Naive thymus-derived CD4-positive, alpha-beta T cell (primary cell): Measurements from ENCODE around the gene CCDC172. TPM values are rescaled to one million over a fixed set of nuclear protein-coding genes. Genes with fewer than 3 reads are reported as not detected.

Experiments
- ATAC-seq: fragments of 150-1000 bp; cut with Tn5 transposase; 2 replicates; pipeline ENCODE4 v1.10.0; 2021; ENCODE audit warnings: mild to moderate bottlenecking, moderate library complexity
- CTCF ChIA-PET: fragments of 350-600 bp; sonication (Branson Sonifier 250); formaldehyde crosslinking; loops from one replicate; lab custom pipeline; 2021; ENCODE audit warnings: antibody characterized with exemption; lab: Charles Lee
- POLR2A ChIA-PET: fragments of 350-600 bp; sonication (Branson Sonifier 250); formaldehyde crosslinking; loops from one replicate; lab custom pipeline; 2021; ENCODE audit warnings: antibody characterized with exemption, inconsistent platforms; lab: Charles Lee
- DNase-seq, 9 donors: peaks; one replicate each; pipeline versions ENCODE4 v3.0.0 to v3.0.0-alpha.2; 2020 to 2022; ENCODE audit warnings: mixed read lengths in 1 of 9
- H3K27ac ChIP-seq: one replicate; pipeline ENCODE4 v1.7.0; 2013; ENCODE audit warnings: mild to moderate bottlenecking, low read depth, low read length, moderate library complexity
- H3K27me3 ChIP-seq, 2 donors: one replicate each; pipeline ENCODE4 v1.7.0; 2013; ENCODE audit warnings: low read length in 2 of 2, mild to moderate bottlenecking in 2 of 2, moderate library complexity in 2 of 2; ENCODE audit not compliant: control insufficient read depth in 2 of 2, insufficient read depth in 2 of 2
- H3K36me3 ChIP-seq, 3 experiments: 1 replicate in 2 of 3; 2 replicates in 1 of 3; pipeline ENCODE4 v1.7.0; 2013; ENCODE audit warnings: low read length in 3 of 3, mild to moderate bottlenecking in 3 of 3, moderate library complexity in 1 of 3; ENCODE audit not compliant: insufficient read depth in 3 of 3, control insufficient read depth in 2 of 3
- H3K4me1 ChIP-seq, 2 donors: one replicate each; pipeline ENCODE4 v1.7.0; 2013; ENCODE audit warnings: low read length in 2 of 2, mild to moderate bottlenecking in 2 of 2, moderate library complexity in 1 of 2; ENCODE audit not compliant: control insufficient read depth in 2 of 2, insufficient read depth in 2 of 2
- H3K4me3 ChIP-seq: 2 replicates; pipeline ENCODE4 v1.7.0; 2013; ENCODE audit warnings: mild to moderate bottlenecking, low read length
- H3K9me3 ChIP-seq, 3 experiments: 1 replicate in 2 of 3; 2 replicates in 1 of 3; pipeline ENCODE4 v1.7.0; 2013; ENCODE audit warnings: low read length in 3 of 3; ENCODE audit not compliant: control insufficient read depth in 2 of 3
- H3K27ac Mint-ChIP-seq, 9 donors: one replicate each; pipeline ENCODE4 v1.8.0; 2020 to 2022; ENCODE audit warnings: mixed read lengths in 9 of 9, mild to moderate bottlenecking in 8 of 9, moderate library complexity in 5 of 9, inconsistent platforms in 2 of 9
- H3K27me3 Mint-ChIP-seq, 5 donors: one replicate each; pipeline ENCODE4 v1.8.0; 2021 to 2022; ENCODE audit warnings: mixed read lengths in 5 of 5, mild to moderate bottlenecking in 1 of 5
- H3K36me3 Mint-ChIP-seq, 5 donors: one replicate each; pipeline ENCODE4 v1.8.0; 2020 to 2022; ENCODE audit warnings: mixed read lengths in 5 of 5, mild to moderate bottlenecking in 3 of 5, inconsistent platforms in 1 of 5
- H3K4me1 Mint-ChIP-seq, 7 donors: one replicate each; pipeline ENCODE4 v1.8.0; 2020 to 2022; ENCODE audit warnings: mixed read lengths in 7 of 7, mild to moderate bottlenecking in 3 of 7, inconsistent platforms in 1 of 7
- H3K4me3 Mint-ChIP-seq, 10 donors: one replicate each; pipeline ENCODE4 v1.8.0; 2020 to 2022; ENCODE audit warnings: mild to moderate bottlenecking in 10 of 10, mixed read lengths in 10 of 10, moderate library complexity in 6 of 10, inconsistent platforms in 2 of 10
- H3K9me3 Mint-ChIP-seq, 11 donors: one replicate each; pipeline ENCODE4 v1.8.0; 2020 to 2022; ENCODE audit warnings: mixed read lengths in 11 of 11, mild to moderate bottlenecking in 4 of 11, inconsistent platforms in 1 of 11, moderate library complexity in 1 of 11
- intact Hi-C, 2 donors: fragments of 100-400 bp; cut with micrococcal nuclease; formaldehyde crosslinking; loops; one replicate each; pipeline ENCODE4 v1.15.1; 2023
- polyA plus RNA-seq, 2 donors: library from polyadenylated mRNA; unstranded; fragments of 300-500 nt; fragmentation: Illumina TruSeq; gene quantifications; one replicate each; pipeline ENCODE4 v1.2.3, GENCODE V29; 2021
- total RNA-seq, 6 experiments: library from RNA in 5 of 6; stranded (reverse) in 5 of 6; gene quantifications; 1 replicate in 5 of 6; 2 replicates in 1 of 6; pipeline ENCODE4 v1.2.3 and lab custom pipeline; 2021 to 2026

The CCDC172 gene
- total and polyA plus RNA-seq, 7 experiments from 2014 or later, result not detected

- CTCF ChIA-PET, result interaction anchor here (0.6 kb wide), 1 partner anchor 47 kb away, joined by 5 read pairs; no protein-coding TSS in a partner anchor
Observed at GRCh38 chr10:116289652-116290051, 34.6 kb upstream of the CCDC172 start.

GRCh38 chr10:116292493-116292892 is 31.8 kb upstream of the CCDC172 start:
- H3K4me1 ChIP-seq, result no peaks in the 10 kb centered on the region
- H3K27ac Mint-ChIP-seq, result no peak overlapping the region
- H3K4me3 ChIP-seq, result no peak overlapping the region
- peaks cover 0 to 5% (median 0%) of the 10 kb centered on the region in 5 donors for H3K36me3 Mint-ChIP-seq
- peaks cover 0 to 5% (median 0%) of the 10 kb centered on the region in 7 donors for H3K4me1 Mint-ChIP-seq
- intact Hi-C loops, result no loop called here
- peaks cover 0 to 28% (median 12%) of the 10 kb centered on the region in 5 donors for H3K27me3 Mint-ChIP-seq
- peaks cover 0 to 8% (median 0%) of the 10 kb centered on the region in 11 donors for H3K9me3 Mint-ChIP-seq
- no peaks in the 10 kb centered on the region for H3K9me3 ChIP-seq
- ChIA-PET CTCF (no interaction called here), POLR2A (no interaction called here)
- no peaks in the 10 kb centered on the region for H3K27me3 ChIP-seq
- ATAC-seq (no peak), DNase-seq (no peak)
- H3K36me3 ChIP-seq, result no peaks in the 10 kb centered on the region
- H3K27ac ChIP-seq, result no peak overlapping the region
- no peak overlapping the region for H3K4me3 Mint-ChIP-seq

More at GRCh38 chr10:116289652-116290051, 34.6 kb upstream of the CCDC172 start:
- H3K36me3 Mint-ChIP-seq, result peaks cover 0 to 5% (median 0%) of the 10 kb centered on the region in 5 donors
- DNase-seq, result no peak
- intact Hi-C loops, result loop anchor here in 1 of 2 donors (5.0 kb wide), 3 partner anchors 582 to 1117 kb away; no protein-coding TSS in a partner anchor
- no peak for ATAC-seq
- H3K27ac Mint-ChIP-seq, result no peak overlapping the region
- Histone ChIP-seq H3K9me3 (no peaks in the 10 kb centered on the region), H3K27me3 (no peaks in the 10 kb centered on the region), H3K4me3 (no peak overlapping the region), H3K36me3 (no peaks in the 10 kb centered on the region), H3K4me1 (no peaks in the 10 kb centered on the region), H3K27ac (no peak overlapping the region)
- H3K4me1 Mint-ChIP-seq, result peaks cover 0 to 2% (median 0%) of the 10 kb centered on the region in 7 donors
- peaks cover 0 to 16% (median 6%) of the 10 kb centered on the region in 5 donors for H3K27me3 Mint-ChIP-seq
- H3K9me3 Mint-ChIP-seq, result peaks cover 0 to 8% (median 0%) of the 10 kb centered on the region in 11 donors
- no peak overlapping the region for H3K4me3 Mint-ChIP-seq
- POLR2A ChIA-PET, result no interaction called here

- H3K36me3 Mint-ChIP-seq, result no peaks in the 10 kb centered on the region
- H3K27me3 ChIP-seq, result no peaks in the 10 kb centered on the region
- H3K27ac Mint-ChIP-seq, result no peak overlapping the region
- DNase-seq (no peak), ATAC-seq (no peak)
- no peaks in the 10 kb centered on the region for H3K4me1 ChIP-seq
- H3K4me3 Mint-ChIP-seq, result no peak overlapping the region
- intact Hi-C loops, result no loop called here
- H3K27me3 Mint-ChIP-seq, result peaks cover 0 to 22% (median 11%) of the 10 kb centered on the region in 5 donors
- H3K9me3 Mint-ChIP-seq, result peaks cover 0 to 6% (median 0%) of the 10 kb centered on the region in 11 donors
- CTCF ChIA-PET, result no interaction called here
- peaks cover 0 to 5% (median 0%) of the 10 kb centered on the region in 7 donors for H3K4me1 Mint-ChIP-seq
- H3K36me3 ChIP-seq, result no peaks in the 10 kb centered on the region
- H3K27ac ChIP-seq, result no peak overlapping the region
- POLR2A ChIA-PET, result no interaction called here
- H3K9me3 ChIP-seq, result no peaks in the 10 kb centered on the region
- H3K4me3 ChIP-seq, result no peak overlapping the region
Observed at GRCh38 chr10:116296291-116296721, 27.9 kb upstream of the CCDC172 start.

GRCh38 chr10:116298586-116298985 is 25.7 kb upstream of the CCDC172 start:
- Mint-ChIP-seq H3K36me3 (no peaks in the 10 kb centered on the region), H3K4me3 (no peak overlapping the region), H3K27me3 (peaks cover 0 to 17% (median 11%) of the 10 kb centered on the region in 5 donors), H3K9me3 (peaks cover 0 to 9% (median 2%) of the 10 kb centered on the region in 11 donors), H3K27ac (no peak overlapping the region), H3K4me1 (peaks cover 0 to 5% (median 0%) of the 10 kb centered on the region in 7 donors)
- POLR2A ChIA-PET, result no interaction called here
- Histone ChIP-seq H3K4me1 (no peaks in the 10 kb centered on the region), H3K9me3 (no peaks in the 10 kb centered on the region), H3K27me3 (no peaks in the 10 kb centered on the region), H3K4me3 (no peak overlapping the region), H3K27ac (no peak overlapping the region), H3K36me3 (no peaks in the 10 kb centered on the region)
- CTCF ChIA-PET, result no interaction called here
- no peak for ATAC-seq
- no peak for DNase-seq
- intact Hi-C loops, result no loop called here

GRCh38 chr10:116300542-116300941 is 23.7 kb upstream of the CCDC172 start:
- H3K36me3 ChIP-seq, result no peaks in the 10 kb centered on the region
- no peaks in the 10 kb centered on the region for H3K4me1 ChIP-seq
- no peak overlapping the region for H3K4me3 Mint-ChIP-seq
- H3K27ac Mint-ChIP-seq, result no peak overlapping the region
- ATAC-seq, result no peak
- peaks cover 0 to 5% (median 0%) of the 10 kb centered on the region in 7 donors for H3K4me1 Mint-ChIP-seq
- no peak overlapping the region for H3K27ac ChIP-seq
- no peaks in the 10 kb centered on the region for H3K36me3 Mint-ChIP-seq
- H3K4me3 ChIP-seq, result no peak overlapping the region
- ChIA-PET CTCF (no interaction called here), POLR2A (no interaction called here)
- intact Hi-C loops, result loop anchor here in 1 of 2 donors (10.0 kb wide), 1 partner anchor 56 kb away; no protein-coding TSS in a partner anchor
- H3K27me3 Mint-ChIP-seq, result peaks cover 0 to 17% (median 11%) of the 10 kb centered on the region in 5 donors
- H3K9me3 ChIP-seq, result no peaks in the 10 kb centered on the region
- DNase-seq, result no peak
- H3K9me3 Mint-ChIP-seq, result peaks cover 0 to 9% (median 3%) of the 10 kb centered on the region in 11 donors
- no peaks in the 10 kb centered on the region for H3K27me3 ChIP-seq

- no peaks in the 10 kb centered on the region for H3K36me3 Mint-ChIP-seq
- H3K4me1 ChIP-seq, result no peaks in the 10 kb centered on the region
- ChIA-PET POLR2A (no interaction called here), CTCF (no interaction called here)
- no peak overlapping the region for H3K27ac ChIP-seq
- no peaks in the 10 kb centered on the region for H3K4me1 Mint-ChIP-seq
- H3K4me3 ChIP-seq, result no peak overlapping the region
- intact Hi-C loops, result loop anchor here in 1 of 2 donors (10.0 kb wide), 1 partner anchor 60 kb away; no protein-coding TSS in a partner anchor
- no peaks in the 10 kb centered on the region for H3K36me3 ChIP-seq
- no peaks in the 10 kb centered on the region for H3K27me3 ChIP-seq
- H3K9me3 Mint-ChIP-seq, result peaks cover 0 to 6% (median 2%) of the 10 kb centered on the region in 11 donors
- no peak overlapping the region for H3K4me3 Mint-ChIP-seq
- no peak overlapping the region for H3K27ac Mint-ChIP-seq
- DNase-seq, result no peak
- ATAC-seq, result no peak
- no peaks in the 10 kb centered on the region for H3K9me3 ChIP-seq
- peaks cover 0 to 8% (median 0%) of the 10 kb centered on the region in 5 donors for H3K27me3 Mint-ChIP-seq
Observed at GRCh38 chr10:116304923-116305322, 19.3 kb upstream of the CCDC172 start.

- intact Hi-C loops, result loop anchor here in 1 of 2 donors (10.0 kb wide), 1 partner anchor 62 kb away; no protein-coding TSS in a partner anchor
- H3K27ac ChIP-seq, result no peak overlapping the region
- H3K36me3 ChIP-seq, result no peaks in the 10 kb centered on the region
- H3K9me3 Mint-ChIP-seq, result peaks cover 0 to 10% (median 2%) of the 10 kb centered on the region in 11 donors
- ChIA-PET POLR2A (no interaction called here), CTCF (no interaction called here)
- no peaks in the 10 kb centered on the region for H3K36me3 Mint-ChIP-seq
- no peak overlapping the region for H3K27ac Mint-ChIP-seq
- no peaks in the 10 kb centered on the region for H3K4me1 ChIP-seq
- no peaks in the 10 kb centered on the region for H3K4me1 Mint-ChIP-seq
- no peak for DNase-seq
- H3K9me3 ChIP-seq, result no peaks in the 10 kb centered on the region
- no peak overlapping the region for H3K4me3 Mint-ChIP-seq
- H3K27me3 Mint-ChIP-seq, result peaks cover 0 to 8% (median 0%) of the 10 kb centered on the region in 5 donors
- no peak overlapping the region for H3K4me3 ChIP-seq
- no peaks in the 10 kb centered on the region for H3K27me3 ChIP-seq
- no peak for ATAC-seq
Observed at GRCh38 chr10:116306847-116307246, 17.4 kb upstream of the CCDC172 start.
